ENCODE results near the gene FBXW9. TPM values are rescaled to one million over a fixed set of nuclear protein-coding genes. Genes with fewer than 3 reads are reported as not detected.

The FBXW9 gene
- 3.9 TPM for total RNA-seq (2013)
- polyA plus RNA-seq (1 to 10 TPM; 4.4 to 7.2 (median 5.1) TPM), polyA minus RNA-seq (4.3 and 5.6 TPM in 2 replicates), total RNA-seq (0.17 to 2.3 (median 1.7) reads per million in 11 experiments)

DNA sequence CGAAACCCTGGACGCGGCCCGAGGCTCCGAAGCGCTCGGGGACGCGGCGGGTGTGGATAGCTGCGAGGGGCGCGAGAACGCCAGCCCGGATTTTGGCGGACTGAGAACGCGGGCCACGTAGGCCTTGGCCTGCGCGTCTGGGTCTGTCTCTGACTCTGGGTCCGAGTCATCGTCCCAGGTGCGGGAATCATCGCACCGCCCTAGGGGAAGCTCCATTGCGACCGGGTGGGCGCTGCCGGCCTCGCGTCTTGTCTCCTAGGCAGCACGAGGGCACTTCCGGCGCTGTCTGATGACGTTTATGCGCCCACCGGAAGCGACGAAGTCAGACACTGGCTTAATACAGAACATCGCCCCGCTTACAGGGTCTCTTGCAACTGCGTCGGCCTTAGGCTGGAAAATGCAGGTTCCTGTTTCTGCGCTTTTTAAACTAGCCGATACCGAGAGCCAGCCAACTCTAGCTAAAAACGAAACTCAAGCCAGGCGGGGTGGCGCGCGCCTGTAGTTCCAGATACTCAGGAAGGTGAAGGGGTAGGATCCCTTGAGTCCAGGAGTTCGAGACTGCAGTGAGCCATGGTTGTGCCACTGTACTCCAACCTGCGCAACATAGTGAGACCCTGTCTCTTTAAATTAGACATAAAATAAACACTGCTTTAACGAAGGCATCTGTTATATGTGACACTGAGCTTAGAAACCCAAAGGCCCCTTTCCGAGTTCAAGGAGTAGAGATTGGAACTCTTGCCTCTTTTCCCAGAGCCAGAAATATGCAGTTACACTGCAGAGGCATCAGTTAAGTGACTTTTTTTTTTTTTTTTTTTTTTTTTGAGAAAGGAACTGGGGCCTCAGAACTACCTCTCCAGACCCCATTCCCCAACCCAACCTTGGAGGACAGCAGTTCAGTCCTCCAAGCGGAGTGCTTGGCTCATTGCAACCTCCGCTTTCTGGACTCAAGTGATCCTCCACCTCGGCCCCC, at the start of gene FBXW9:
TSS of gene FBXW9 (minus strand) at position 266 of the 970 bp plus-strand sequence. CDS start at position 216, 50 bp downstream.
- TF ChIP-seq CTCF (IDR thresholded peaks at IDR 0.05), result no peak
- Histone ChIP-seq H3K27me3 (ENCODE audit: control insufficient read depth in 2 of 2, insufficient read depth in 2 of 2, low read length in 2 of 2) (no peaks in the 10 kb centered on the region), H3K27ac (ENCODE audit: low read depth in 1 of 2, low read length in 2 of 2) (peak within 1 kb of the TSS; percentile 90 to 95), H3K79me2 (ENCODE audit: insufficient read depth, low read length) (no peaks in the 10 kb centered on the region), H3K36me3 (replicated peaks in 1 of 2; ENCODE audit: control insufficient read depth in 1 of 2, insufficient read depth in 2 of 2, low read length in 2 of 2) (peaks cover 11 to 20% of the 10 kb centered on the region in 2 donors), H3K9ac (ENCODE audit: insufficient read depth, low read length, poor library complexity, severe bottlenecking) (peak within 1 kb of the TSS; percentile 68), H4K20me1 (ENCODE audit: insufficient read depth, low read length) (no peaks in the 10 kb centered on the region), H3K9me3 (replicated peaks in 1 of 2; ENCODE audit: control insufficient read depth in 1 of 2, insufficient read depth in 1 of 2, low read length in 2 of 2) (no peaks in the 10 kb centered on the region), H3K4me1 (ENCODE audit: control insufficient read depth in 1 of 2, insufficient read depth in 2 of 2, low read length in 2 of 2) (peaks cover 29 to 32% of the 10 kb centered on the region in 2 donors), H2AFZ (ENCODE audit: insufficient read depth, low read depth, low read length, poor library complexity, severe bottlenecking) (peak within 1 kb of the TSS; percentile 97), H3K4me3 (replicated peaks in 1 of 3; ENCODE audit: low read depth in 2 of 3, low read length in 3 of 3) (peak within 1 kb of the TSS; percentile 63 to 95 (median 84)), H3K4me2 (replicated peaks; ENCODE audit: extremely low read depth, low read length, poor library complexity, severe bottlenecking) (peak within 1 kb of the TSS; percentile 99)
- WGBS (ENCODE audit: insufficient coverage), result 6% methylated on average over 48 of the region's 59 CpGs
- H3K27ac Mint-ChIP-seq, result peak within 1 kb of the TSS; percentile 92 to 98 (median 96)
- peaks cover 16 to 24% of the 10 kb centered on the region in 2 donors for H3K36me3 Mint-ChIP-seq
- no peaks in the 10 kb centered on the region for H3K27me3 Mint-ChIP-seq (ENCODE audit: low read depth in 3 of 3)
- intact Hi-C loops (cut with micrococcal nuclease), result loop anchor here in 1 of 2 donors (1.0 kb wide), 1 partner anchor 27 kb away; a partner anchor contains a TSS
- H3K4me1 Mint-ChIP-seq, result peaks cover 17% of the 10 kb centered on the region
- H3K4me3 Mint-ChIP-seq, result peak within 1 kb of the TSS; percentile 82 to 93
- no peaks in the 10 kb centered on the region for H3K9me3 Mint-ChIP-seq
- peak; percentile 98 for DNase-seq

- Histone ChIP-seq H3K27me3 (ENCODE audit: control insufficient read depth in 2 of 2, insufficient read depth in 2 of 2, low read length in 2 of 2) (peaks cover 0 to 5% of the 10 kb centered on the region in 2 donors), H3K4me3 (replicated peaks in 1 of 3; ENCODE audit: low read depth in 2 of 3, low read length in 3 of 3) (no peak overlapping the region), H3K36me3 (replicated peaks in 1 of 2; ENCODE audit: control insufficient read depth in 1 of 2, insufficient read depth in 2 of 2, low read length in 2 of 2) (peaks cover 35 to 56% of the 10 kb centered on the region in 2 donors), H3K79me2 (ENCODE audit: insufficient read depth, low read length) (no peaks in the 10 kb centered on the region), H4K20me1 (ENCODE audit: insufficient read depth, low read length) (no peaks in the 10 kb centered on the region), H2AFZ (ENCODE audit: insufficient read depth, low read depth, low read length, poor library complexity, severe bottlenecking) (no peak overlapping the region), H3K4me1 (ENCODE audit: control insufficient read depth in 1 of 2, insufficient read depth in 2 of 2, low read length in 2 of 2) (no peaks in the 10 kb centered on the region), H3K4me2 (replicated peaks; ENCODE audit: extremely low read depth, low read length, poor library complexity, severe bottlenecking) (no peak overlapping the region), H3K9ac (ENCODE audit: insufficient read depth, low read length, poor library complexity, severe bottlenecking) (no peak overlapping the region), H3K27ac (ENCODE audit: low read depth in 1 of 2, low read length in 2 of 2) (no peak overlapping the region), H3K9me3 (replicated peaks in 1 of 2; ENCODE audit: control insufficient read depth in 1 of 2, insufficient read depth in 1 of 2, low read length in 2 of 2) (peaks cover 13 to 18% of the 10 kb centered on the region in 2 donors)
- peaks cover 12 to 20% (median 16%) of the 10 kb centered on the region in 7 donors for H3K9me3 Mint-ChIP-seq
- intact Hi-C loops (cut with micrococcal nuclease), result no loop called here
- no peak for TF ChIP-seq CTCF (IDR thresholded peaks at IDR 0.05)
- H3K27me3 Mint-ChIP-seq (ENCODE audit: low read depth in 3 of 3), result peaks cover 6 to 10% (median 8%) of the 10 kb centered on the region in 3 donors
- 82% methylated on average over 20 of the region's 22 CpGs for WGBS (ENCODE audit: insufficient coverage)
- DNase-seq, result no peak
- no peak overlapping the region for H3K4me3 Mint-ChIP-seq
- H3K4me1 Mint-ChIP-seq, result peaks cover 4% of the 10 kb centered on the region
- peaks cover 53 to 75% of the 10 kb centered on the region in 2 donors for H3K36me3 Mint-ChIP-seq
- H3K27ac Mint-ChIP-seq, result peak overlapping the region in 1 of 7 donors; percentile 38
These were observed 48.9 kb upstream of the FBXW9 start for GRCh38 chr19:12745166-12745897.

Data from CD14-positive monocyte (primary cell).